GM12878 (cell line): ENCODE measurements around the gene CDC42BPA. TPM values are rescaled to one million over a fixed set of nuclear protein-coding genes. Genes with fewer than 3 reads are reported as not detected.

Experiments used
- ATAC-seq: fragments of 200-7000 bp; cut with Tn5 transposase; 3 replicates; pipeline ENCODE4 v1.9.1; 2020; ENCODE audit warnings: mild to moderate bottlenecking, moderate library complexity
- BruUV-seq: library from RNA; stranded (reverse); fragments of 400-500 nt; replicated peaks from 2 replicates; lab custom pipeline; 2021; lab: Mats Ljungman, UMichigan
- CTCF ChIA-PET: fragments of 300-600 bp; sonication (Branson Sonifier 250); formaldehyde crosslinking; extraction: SDS; loops from one replicate; lab custom pipeline; 2021; ENCODE audit warnings: inconsistent platforms; lab: Yijun Ruan, JAX
- POLR2A ChIA-PET: fragments of 350-600 bp; formaldehyde crosslinking; extraction: SDS; loops from one replicate; lab custom pipeline; 2021; ENCODE audit warnings: inconsistent platforms; lab: Charles Lee
- RAD21 ChIA-PET: fragments of 300-600 bp; sonication (Branson Sonifier 250); formaldehyde crosslinking; loops from one replicate; lab custom pipeline; 2023; ENCODE audit warnings: antibody characterized with exemption; ENCODE audit not compliant: unreplicated experiment; lab: Charles Lee
- SMC1A ChIA-PET: fragments of 300-600 bp; sonication (Branson Sonifier 250); formaldehyde crosslinking; loops from one replicate; lab custom pipeline; 2023; ENCODE audit not compliant: unreplicated experiment, uncharacterized antibody; lab: Charles Lee
- DNase-seq: peaks from one replicate; pipeline ENCODE4 v3.0.0-alpha.2; 2011; ENCODE audit warnings: low read depth, low spot score
- FAIRE-seq: peaks from 3 replicates; lab custom pipeline; 2011; peaks lifted over from hg19 to GRCh38; lab: Jason Lieb, UNC
- H2AFZ ChIP-seq: 2 replicates; pipeline ENCODE4 v1.6.0; 2011; ENCODE audit warnings: low read depth, low read length, control low read depth; ENCODE audit not compliant: control insufficient read depth
- H3K27ac ChIP-seq: 2 replicates; pipeline ENCODE4 v1.5.1; 2011; ENCODE audit warnings: control low read depth; ENCODE audit not compliant: control insufficient read depth, insufficient read depth
- H3K27me3 ChIP-seq, 2 experiments: replicated peaks in 1 of 2; 2 replicates each; pipeline versions ENCODE4 v1.6.0 to v1.6.1; 2011; ENCODE audit warnings: low read length in 1 of 2; ENCODE audit not compliant: control insufficient read depth in 2 of 2, insufficient read depth in 2 of 2
- H3K36me3 ChIP-seq, 2 experiments: 2 replicates each; pipeline ENCODE4 v1.5.1; 2011; ENCODE audit warnings: low read length in 1 of 2; ENCODE audit not compliant: control insufficient read depth in 2 of 2, insufficient read depth in 2 of 2
- H3K4me1 ChIP-seq: 2 replicates; pipeline ENCODE4 v1.6.1; 2011; ENCODE audit warnings: mild to moderate bottlenecking, low read length, moderate library complexity, mixed read lengths; ENCODE audit not compliant: control insufficient read depth, insufficient read depth
- H3K4me2 ChIP-seq: 2 replicates; pipeline ENCODE4 v1.6.0; 2011; ENCODE audit warnings: control low read depth; ENCODE audit not compliant: control insufficient read depth, insufficient read depth
- H3K4me3 ChIP-seq: fragments of 200-600 bp; sonication (generic); 2 replicates; pipeline ENCODE4 v1.5.1; 2016
- H3K79me2 ChIP-seq: 2 replicates; pipeline ENCODE4 v1.6.0; 2011; ENCODE audit warnings: low read length; ENCODE audit not compliant: control insufficient read depth, insufficient read depth
- H3K9ac ChIP-seq: 2 replicates; pipeline ENCODE4 v1.8.0; 2011; ENCODE audit warnings: low read length, control low read depth, mixed read lengths; ENCODE audit not compliant: control insufficient read depth, insufficient read depth
- H3K9me3 ChIP-seq: replicated peaks from 3 replicates; pipeline ENCODE4 v1.5.1; 2011; ENCODE audit warnings: mild to moderate bottlenecking, low read length; ENCODE audit not compliant: control insufficient read depth, insufficient read depth
- H4K20me1 ChIP-seq: 2 replicates; pipeline ENCODE4 v1.6.0; 2011; ENCODE audit not compliant: control insufficient read depth, insufficient read depth
- E4F1 ChIP-seq: fragments of 450-650 bp; IDR thresholded peaks from 2 replicates; pipeline ENCODE4 v1.6.1; 2018; ENCODE audit warnings: borderline replicate concordance, mild to moderate bottlenecking; ENCODE audit not compliant: partially characterized antibody
- FOXK2 ChIP-seq: fragments of 450-650 bp; IDR thresholded peaks from 2 replicates; pipeline ENCODE4 v1.6.1; 2017; ENCODE audit warnings: mild to moderate bottlenecking, moderate library complexity
- KAT2A ChIP-seq: conservative IDR thresholded peaks from 2 replicates; pipeline ENCODE4 v1.6.1; 2011; ENCODE audit warnings: low read depth, low read length; ENCODE audit not compliant: control insufficient read depth
- MAX ChIP-seq: IDR thresholded peaks from 2 replicates; pipeline ENCODE4 v1.6.1; 2012; ENCODE audit warnings: low read depth, low read length, improper control_type of control experiment
- NFXL1 ChIP-seq: fragments of 450-650 bp; IDR thresholded peaks from 2 replicates; pipeline ENCODE4 v1.6.1; 2017; ENCODE audit warnings: antibody characterized with exemption, mild to moderate bottlenecking, borderline replicate concordance
- SMC3 ChIP-seq: IDR thresholded peaks from 2 replicates; pipeline ENCODE4 v1.6.1; 2011; ENCODE audit warnings: low read length, improper control_type of control experiment, borderline replicate concordance
- SPI1 ChIP-seq: IDR thresholded peaks from 2 replicates; pipeline ENCODE4 v1.6.1; 2011; ENCODE audit warnings: low read depth, mild to moderate bottlenecking, low read length, moderate library complexity, borderline replicate concordance; ENCODE audit not compliant: insufficient read depth
- ZNF622 ChIP-seq: fragments of 450-650 bp; IDR thresholded peaks from 2 replicates; pipeline ENCODE4 v1.6.1; 2017; ENCODE audit warnings: mild to moderate bottlenecking, inconsistent platforms
- WGBS: methylation state at CpG from one replicate; pipeline ENCODE4 v1.1.6; 2016; ENCODE audit warnings: low lambda C conversion rate; ENCODE audit not compliant: insufficient replicate concordance, insufficient coverage; ENCODE audit errors: missing lambda C conversion rate; 5-methylcytosine and 5-hydroxymethylcytosine counted together
- in situ Hi-C: fragments of 300-500 bp; cut with MboI; formaldehyde crosslinking; loops from 9 replicates; pipeline ENCODE4 v1.14.3; 2018; ENCODE audit warnings: mixed read lengths
- intact Hi-C: fragments of 100-400 bp; cut with micrococcal nuclease; formaldehyde crosslinking; loops from one replicate; pipeline ENCODE4 v1.14.2; 2022; ENCODE audit not compliant: unreplicated experiment
- polyA plus RNA-seq, 11 experiments: library from polyadenylated mRNA; depleted of rRNA in 4 of 11; unstranded in 6 of 11; stranded (reverse) in 5 of 11; fragments of >200 nt; fragmentation: Nextera tagmentation in 4 of 11; fragmentation: Illumina TruSeq in 1 of 11; extraction: Ambion mirVana in 4 of 11; extraction: Trizol in 1 of 11; gene quantifications; 1 replicate in 1 of 11; 2 replicates in 10 of 11; pipeline versions ENCODE4 v1.2.1 to v1.2.3, GENCODE V29; 2011 to 2016; ENCODE audit warnings: inconsistent platforms in 2 of 11, missing spikeins in 2 of 11, low read depth in 1 of 11
- total RNA-seq, 4 experiments: library from RNA; depleted of rRNA in 3 of 4; stranded (reverse); fragments of >200 nt in 3 of 4; fragmentation: Illumina TruSeq in 1 of 4; extraction: Trizol in 1 of 4; gene quantifications; 2 replicates each; pipeline versions ENCODE4 v1.2.1 to v1.2.3, GENCODE V29; 2013 to 2021

CDC42BPA gene
- total and polyA plus RNA-seq, 10 of the 15 experiments (the other 5 are each of a cell fraction or from before 2014, with no cell fraction given), result 0.02 to 0.52 (median 0.10) TPM

- POLR2A ChIA-PET, result no interaction called here
- Histone ChIP-seq H3K4me3 (no peak overlapping the region), H3K36me3 (peaks cover 0 to 2% of the 10 kb centered on the region in 2 experiments; a peak in 2 of 4 replicates), H3K4me2 (no peak overlapping the region), H2AFZ (no peak overlapping the region), H3K4me1 (no peaks in the 10 kb centered on the region), H3K9me3 (no peaks in the 10 kb centered on the region), H3K27ac (no peak overlapping the region), H3K9ac (no peak overlapping the region), H3K27me3 (no peaks in the 10 kb centered on the region), H4K20me1 (no peaks in the 10 kb centered on the region), H3K79me2 (no peaks in the 10 kb centered on the region)
- TF ChIP-seq SPI1 (no peak), NFXL1 (no peak), KAT2A (no peak), ZNF622 (no peak), FOXK2 (no peak), SMC3 (no peak), E4F1 (no peak), MAX (no peak)
- no peak for DNase-seq
- intact Hi-C loops (no loop called here), in situ Hi-C loops (no loop called here)
- SMC1A ChIA-PET, result no interaction called here
- BruUV-seq, result no TSS peak
- RAD21 ChIA-PET, result no interaction called here
- WGBS, result 68% methylated on average over 9 of the region's 12 CpGs
- CTCF ChIA-PET, result no interaction called here
- no peak for FAIRE-seq
- ATAC-seq, result no peak
These were observed 338.7 kb downstream of the CDC42BPA start for GRCh38 chr1:226979517-226980121.
